ENCODE results near the gene RPL10A. TPM values are rescaled to one million over a fixed set of nuclear protein-coding genes. Genes with fewer than 3 reads are reported as not detected.
"Not testable (repeated sequence)": the region's sequence is repeated elsewhere in the genome, so short reads cannot be mapped to it uniquely, and the experiment has no call there.

RPL10A gene
- total RNA-seq, 2 donors from 2014 or later = 2,353 to 2,363 TPM

GRCh38 chr6:35505999-35506412 lies 37.8 kb downstream of the RPL10A start:
- H3K9me3 Mint-ChIP-seq = no peaks in the 10 kb centered on the region
- no peak for DNase-seq
- H3K27ac Mint-ChIP-seq = no peak overlapping the region
- H3K4me3 Mint-ChIP-seq = no peak overlapping the region
- H3K4me1 Mint-ChIP-seq (ENCODE audit: low read depth) = peaks cover 2% of the 10 kb centered on the region
- ATAC-seq (replicated peaks in 1 of 2) = no peak
- H3K27me3 Mint-ChIP-seq (ENCODE audit: low read depth) = peaks cover 17% of the 10 kb centered on the region
- no peaks in the 10 kb centered on the region for H3K36me3 Mint-ChIP-seq (ENCODE audit: insufficient read depth in 2 of 2)

- Mint-ChIP-seq H3K36me3 (ENCODE audit: insufficient read depth in 2 of 2) (no peaks in the 10 kb centered on the region), H3K4me3 (no peak overlapping the region), H3K27ac (no peak overlapping the region), H3K4me1 (ENCODE audit: low read depth) (peaks cover 6% of the 10 kb centered on the region), H3K9me3 (no peaks in the 10 kb centered on the region), H3K27me3 (ENCODE audit: low read depth) (peaks cover 22% of the 10 kb centered on the region)
- no peak for DNase-seq
- ATAC-seq (replicated peaks in 1 of 2) = no peak
Observed at GRCh38 chr6:35506536-35506935, 38.3 kb downstream of the RPL10A start.

GRCh38 chr6:35507221-35507620 lies 39.0 kb downstream of the RPL10A start:
- peaks cover 22% of the 10 kb centered on the region for H3K27me3 Mint-ChIP-seq (ENCODE audit: low read depth)
- no peak overlapping the region for H3K4me3 Mint-ChIP-seq
- no peak overlapping the region for H3K27ac Mint-ChIP-seq
- no peaks in the 10 kb centered on the region for H3K36me3 Mint-ChIP-seq (ENCODE audit: insufficient read depth in 2 of 2)
- no peak for DNase-seq
- no peaks in the 10 kb centered on the region for H3K9me3 Mint-ChIP-seq
- H3K4me1 Mint-ChIP-seq (ENCODE audit: low read depth) = peaks cover 6% of the 10 kb centered on the region
- ATAC-seq (replicated peaks in 1 of 2) = no peak

GRCh38 chr6:35508027-35508426 lies 39.8 kb downstream of the RPL10A start:
- DNase-seq = no peak

GRCh38 chr6:35508542-35508941 lies 40.3 kb downstream of the RPL10A start:
- no peak overlapping the region for H3K4me3 Mint-ChIP-seq
- DNase-seq (no peak), ATAC-seq (replicated peaks in 1 of 2) (no peak)
- H3K4me1 Mint-ChIP-seq (ENCODE audit: low read depth) = peaks cover 6% of the 10 kb centered on the region
- no peak overlapping the region for H3K27ac Mint-ChIP-seq
- H3K27me3 Mint-ChIP-seq (ENCODE audit: low read depth) = peaks cover 16% of the 10 kb centered on the region
- no peaks in the 10 kb centered on the region for H3K9me3 Mint-ChIP-seq
- H3K36me3 Mint-ChIP-seq (ENCODE audit: insufficient read depth in 2 of 2) = no peaks in the 10 kb centered on the region

More at GRCh38 chr6:35508027-35508426, 39.8 kb downstream of the RPL10A start:
- no peaks in the 10 kb centered on the region for H3K36me3 Mint-ChIP-seq (ENCODE audit: insufficient read depth in 2 of 2)
- no peaks in the 10 kb centered on the region for H3K9me3 Mint-ChIP-seq
- ATAC-seq (replicated peaks in 1 of 2) = no peak
- peaks cover 16% of the 10 kb centered on the region for H3K27me3 Mint-ChIP-seq (ENCODE audit: low read depth)
- H3K27ac Mint-ChIP-seq = no peak overlapping the region
- no peak overlapping the region for H3K4me3 Mint-ChIP-seq
- H3K4me1 Mint-ChIP-seq (ENCODE audit: low read depth) = peaks cover 6% of the 10 kb centered on the region

GRCh38 chr6:35510916-35511561 lies 42.8 kb downstream of the RPL10A start:
- Mint-ChIP-seq H3K27me3 (ENCODE audit: low read depth) (peaks cover 16% of the 10 kb centered on the region), H3K27ac (no peak overlapping the region)
- ATAC-seq (replicated peaks in 1 of 2) = no peak

GRCh38 chr6:35511562-35511941 lies 43.4 kb downstream of the RPL10A start:
- H3K4me3 Mint-ChIP-seq = peak overlapping the region in 1 of 2 donors; percentile 37
- H3K4me1 Mint-ChIP-seq (ENCODE audit: low read depth) = peaks cover 6% of the 10 kb centered on the region
- H3K9me3 Mint-ChIP-seq = no peaks in the 10 kb centered on the region
- H3K27ac Mint-ChIP-seq = no peak overlapping the region
- no peak for ATAC-seq (replicated peaks in 1 of 2)
- no peak for DNase-seq
- peaks cover 16% of the 10 kb centered on the region for H3K27me3 Mint-ChIP-seq (ENCODE audit: low read depth)
- H3K36me3 Mint-ChIP-seq (ENCODE audit: insufficient read depth in 2 of 2) = no peaks in the 10 kb centered on the region

More at GRCh38 chr6:35510916-35511561, 42.8 kb downstream of the RPL10A start:
- Mint-ChIP-seq H3K36me3 (ENCODE audit: insufficient read depth in 2 of 2) (no peaks in the 10 kb centered on the region), H3K4me1 (ENCODE audit: low read depth) (peaks cover 6% of the 10 kb centered on the region), H3K4me3 (no peak overlapping the region), H3K9me3 (no peaks in the 10 kb centered on the region)
- no peak for DNase-seq

- H3K4me1 Mint-ChIP-seq (ENCODE audit: low read depth) = peaks cover 6% of the 10 kb centered on the region
- no peaks in the 10 kb centered on the region for H3K36me3 Mint-ChIP-seq (ENCODE audit: insufficient read depth in 2 of 2)
- DNase-seq (no peak), ATAC-seq (replicated peaks in 1 of 2) (no peak)
- H3K27ac Mint-ChIP-seq = no peak overlapping the region
- peak overlapping the region in 1 of 2 donors; percentile 37 for H3K4me3 Mint-ChIP-seq
- H3K27me3 Mint-ChIP-seq (ENCODE audit: low read depth) = peaks cover 16% of the 10 kb centered on the region
- no peaks in the 10 kb centered on the region for H3K9me3 Mint-ChIP-seq
Observed at GRCh38 chr6:35512006-35512405, 43.8 kb downstream of the RPL10A start.

- Mint-ChIP-seq H3K27ac (no peak within 1 kb of the TSS), H3K27me3 (ENCODE audit: low read depth) (peaks cover 16% of the 10 kb centered on the region), H3K4me3 (peak within 1 kb of the TSS in 1 of 2 donors; percentile 37), H3K36me3 (ENCODE audit: insufficient read depth in 2 of 2) (no peaks in the 10 kb centered on the region), H3K4me1 (ENCODE audit: low read depth) (peaks cover 6% of the 10 kb centered on the region), H3K9me3 (no peaks in the 10 kb centered on the region)
- DNase-seq (no peak), ATAC-seq (replicated peaks in 1 of 2) (no peak)
Observed at GRCh38 chr6:35512740-35513139, 44.5 kb downstream of the RPL10A start, which contains the start of gene TULP1. TSS of gene TULP1 (minus strand) at chr6:35512896. CDS start at chr6:35512858, 38 bp downstream.

- DNase-seq (no peak), ATAC-seq (replicated peaks in 1 of 2) (no peak)
- peaks cover 8% of the 10 kb centered on the region for H3K27me3 Mint-ChIP-seq (ENCODE audit: low read depth)
- no peak overlapping the region for H3K27ac Mint-ChIP-seq
- no peak overlapping the region for H3K4me3 Mint-ChIP-seq
- H3K4me1 Mint-ChIP-seq (ENCODE audit: low read depth) = peaks cover 6% of the 10 kb centered on the region
- no peaks in the 10 kb centered on the region for H3K9me3 Mint-ChIP-seq
- H3K36me3 Mint-ChIP-seq (ENCODE audit: insufficient read depth in 2 of 2) = no peaks in the 10 kb centered on the region
Observed at GRCh38 chr6:35514587-35514986, 46.4 kb downstream of the RPL10A start.

- H3K9me3 Mint-ChIP-seq; DNase-seq; H3K27ac Mint-ChIP-seq; H3K4me1 Mint-ChIP-seq (ENCODE audit: low read depth); ATAC-seq (replicated peaks in 1 of 2); H3K27me3 Mint-ChIP-seq (ENCODE audit: low read depth); H3K36me3 Mint-ChIP-seq (ENCODE audit: insufficient read depth in 2 of 2); H3K4me3 Mint-ChIP-seq: not testable (repeated sequence)
Observed at GRCh38 chr6:35515939-35516338, 47.7 kb downstream of the RPL10A start.

- Mint-ChIP-seq H3K4me3 (no peak overlapping the region), H3K9me3 (no peaks in the 10 kb centered on the region), H3K4me1 (ENCODE audit: low read depth) (no peaks in the 10 kb centered on the region), H3K36me3 (ENCODE audit: insufficient read depth in 2 of 2) (no peaks in the 10 kb centered on the region), H3K27ac (no peak overlapping the region), H3K27me3 (ENCODE audit: low read depth) (no peaks in the 10 kb centered on the region)
- ATAC-seq (replicated peaks in 1 of 2) (no peak), DNase-seq (no peak)
Observed at GRCh38 chr6:35516712-35517111, 48.5 kb downstream of the RPL10A start.

- H3K4me1 Mint-ChIP-seq (ENCODE audit: low read depth); H3K36me3 Mint-ChIP-seq (ENCODE audit: insufficient read depth in 2 of 2); ATAC-seq (replicated peaks in 1 of 2); H3K9me3 Mint-ChIP-seq; H3K27me3 Mint-ChIP-seq (ENCODE audit: low read depth); H3K4me3 Mint-ChIP-seq; DNase-seq; H3K27ac Mint-ChIP-seq: not testable (repeated sequence)
Observed at GRCh38 chr6:35517978-35518377, 49.8 kb downstream of the RPL10A start.
